ENCODE results near the gene MLF2. TPM values are rescaled to one million over a fixed set of nuclear protein-coding genes. Genes with fewer than 3 reads are reported as not detected.
"Not testable (repeated sequence)": the region's sequence is repeated elsewhere in the genome, so short reads cannot be mapped to it uniquely, and the experiment has no call there.

Gene MLF2
- total RNA-seq, 1 donor from 2014 or later: 120 TPM

- no peaks in the 10 kb centered on the region for H3K9me3 ChIP-seq (ENCODE audit: low read depth)
- H3K27ac Mint-ChIP-seq: peak overlapping the region; percentile 40
- no peak overlapping the region for H3K9ac ChIP-seq
- peaks cover 9% of the 10 kb centered on the region for H3F3A ChIP-seq (ENCODE audit: low read depth)
- H3K27me3 ChIP-seq: no peaks in the 10 kb centered on the region
- H3K4me3 ChIP-seq: no peak overlapping the region
- no peak overlapping the region for H3K4me3 Mint-ChIP-seq
- H3K36me3 ChIP-seq: no peaks in the 10 kb centered on the region
- no peak overlapping the region for H3K27ac ChIP-seq
- TF ChIP-seq CTCF (IDR thresholded peaks at IDR 0.05) (no peak), EZH2 (IDR thresholded peaks at IDR 0.05) (no peak), EZH2phosphoT487 (IDR thresholded peaks at IDR 0.05) (no peak)
- H3K4me1 Mint-ChIP-seq: peaks cover 18% of the 10 kb centered on the region
- H2AFZ ChIP-seq (replicated peaks): no peak overlapping the region
- peaks cover 29% of the 10 kb centered on the region for H3K36me3 Mint-ChIP-seq
- H4K20me1 ChIP-seq (ENCODE audit: low read depth): no peaks in the 10 kb centered on the region
- H3K79me2 ChIP-seq (ENCODE audit: low read depth): peaks cover 1% of the 10 kb centered on the region
- peaks cover 4% of the 10 kb centered on the region for H3K27me3 Mint-ChIP-seq (ENCODE audit: insufficient read depth, low read depth)
- no peak overlapping the region for H3K4me2 ChIP-seq
- no peak for DNase-seq (ENCODE audit: low spot score)
- no peaks in the 10 kb centered on the region for H3K9me3 Mint-ChIP-seq
- H3K4me1 ChIP-seq: peaks cover 5% of the 10 kb centered on the region
Observed at GRCh38 chr12:6745741-6746525, 7.0 kb downstream of the MLF2 start.

GRCh38 chr12:6743300-6743699 is 9.6 kb downstream of the MLF2 start:
- not testable (repeated sequence) for H3K4me2 ChIP-seq; DNase-seq (ENCODE audit: low spot score); H3K27me3 Mint-ChIP-seq (ENCODE audit: insufficient read depth, low read depth); H3K4me3 Mint-ChIP-seq; H3K27me3 ChIP-seq; H3K9me3 ChIP-seq (ENCODE audit: low read depth); H3K4me3 ChIP-seq; H3K4me1 ChIP-seq; H3K9me3 Mint-ChIP-seq; H2AFZ ChIP-seq (replicated peaks); H3F3A ChIP-seq (ENCODE audit: low read depth); H3K9ac ChIP-seq; H3K36me3 ChIP-seq; H3K27ac ChIP-seq; H3K79me2 ChIP-seq (ENCODE audit: low read depth); H4K20me1 ChIP-seq (ENCODE audit: low read depth)
- peak overlapping the region; percentile 2 for H3K27ac Mint-ChIP-seq
- peaks cover 18% of the 10 kb centered on the region for H3K4me1 Mint-ChIP-seq
- peaks cover 24% of the 10 kb centered on the region for H3K36me3 Mint-ChIP-seq

- no peak for TF ChIP-seq CTCF (IDR thresholded peaks at IDR 0.05)
- TF ChIP-seq EZH2 (IDR thresholded peaks at IDR 0.05): no peak
- TF ChIP-seq EZH2phosphoT487 (IDR thresholded peaks at IDR 0.05): no peak
- no peak overlapping the region for H2AFZ ChIP-seq (replicated peaks)
- H3K4me3 ChIP-seq: no peak overlapping the region
Observed at GRCh38 chr12:6742834-6743233, 10.1 kb downstream of the MLF2 start.

GRCh38 chr12:6742080-6742479 is 10.9 kb downstream of the MLF2 start:
- H3K4me1 ChIP-seq; H4K20me1 ChIP-seq (ENCODE audit: low read depth); H3K36me3 ChIP-seq; H3K27me3 ChIP-seq; H3K9me3 Mint-ChIP-seq; H3K27me3 Mint-ChIP-seq (ENCODE audit: insufficient read depth, low read depth); DNase-seq (ENCODE audit: low spot score); H3K79me2 ChIP-seq (ENCODE audit: low read depth); H2AFZ ChIP-seq (replicated peaks); H3K27ac ChIP-seq; H3K9ac ChIP-seq; H3K4me2 ChIP-seq; H3F3A ChIP-seq (ENCODE audit: low read depth); H3K4me3 ChIP-seq; H3K9me3 ChIP-seq (ENCODE audit: low read depth): not testable (repeated sequence)
- Mint-ChIP-seq H3K4me1 (peaks cover 18% of the 10 kb centered on the region), H3K4me3 (peak overlapping the region; percentile 41), H3K36me3 (peaks cover 11% of the 10 kb centered on the region), H3K27ac (peak overlapping the region; percentile 70)

More at GRCh38 chr12:6742834-6743233, 10.1 kb downstream of the MLF2 start:
- Histone ChIP-seq H3F3A (ENCODE audit: low read depth) (peaks cover 7% of the 10 kb centered on the region), H3K27me3 (no peaks in the 10 kb centered on the region), H3K4me2 (no peak overlapping the region), H3K36me3 (no peaks in the 10 kb centered on the region), H3K4me1 (peaks cover 5% of the 10 kb centered on the region), H3K27ac (no peak overlapping the region), H3K9ac (no peak overlapping the region), H3K9me3 (ENCODE audit: low read depth) (no peaks in the 10 kb centered on the region), H3K79me2 (ENCODE audit: low read depth) (no peaks in the 10 kb centered on the region), H4K20me1 (ENCODE audit: low read depth) (no peaks in the 10 kb centered on the region)
- no peak for DNase-seq (ENCODE audit: low spot score)
- peaks cover 18% of the 10 kb centered on the region for H3K4me1 Mint-ChIP-seq
- H3K27ac Mint-ChIP-seq: no peak overlapping the region
- H3K36me3 Mint-ChIP-seq: peaks cover 19% of the 10 kb centered on the region
- peaks cover 4% of the 10 kb centered on the region for H3K27me3 Mint-ChIP-seq (ENCODE audit: insufficient read depth, low read depth)
- no peaks in the 10 kb centered on the region for H3K9me3 Mint-ChIP-seq
- H3K4me3 Mint-ChIP-seq: no peak overlapping the region

Data from neural progenitor cell (in vitro differentiated cells).